KMS-11 (cell line): Measurements from ENCODE around the gene WDR72.

ENCODE experiments used
- H2AFZ ChIP-seq: fragments of 200-600 bp; sonication (generic); 2 replicates; pipeline ENCODE4 v1.6.1; 2016; ENCODE audit warnings: antibody characterized with exemption, mixed run types, low read depth
- H3K27ac ChIP-seq: fragments of 200-600 bp; sonication (generic); 2 replicates; pipeline ENCODE4 v1.6.1; 2016; ENCODE audit warnings: mild to moderate bottlenecking, mixed run types
- H3K27me3 ChIP-seq: fragments of 200-600 bp; sonication (generic); 2 replicates; pipeline ENCODE4 v1.6.1; 2017; ENCODE audit warnings: mild to moderate bottlenecking, low read depth, mixed run types, moderate library complexity; ENCODE audit not compliant: insufficient read depth
- H3K36me3 ChIP-seq: fragments of 200-600 bp; sonication (generic); 2 replicates; pipeline ENCODE4 v1.6.1; 2017; ENCODE audit warnings: mild to moderate bottlenecking, mixed run types; ENCODE audit not compliant: insufficient read depth
- H3K4me1 ChIP-seq: fragments of 200-600 bp; sonication (generic); 2 replicates; pipeline ENCODE4 v1.6.1; 2016; ENCODE audit warnings: mild to moderate bottlenecking, low read depth, mixed run types; ENCODE audit not compliant: poor library complexity, severe bottlenecking
- H3K4me2 ChIP-seq: fragments of 200-600 bp; sonication (generic); 2 replicates; pipeline ENCODE4 v1.7.0; 2016; ENCODE audit warnings: mild to moderate bottlenecking, mixed run types
- H3K4me3 ChIP-seq: fragments of 200-600 bp; sonication (generic); IDR thresholded peaks from 2 replicates; pipeline ENCODE4 v1.6.1; 2017; ENCODE audit warnings: low read depth, low read length, mixed read lengths; ENCODE audit not compliant: insufficient read depth
- H3K79me2 ChIP-seq: fragments of 200-600 bp; sonication (generic); 2 replicates; pipeline ENCODE4 v1.6.1; 2016; ENCODE audit warnings: low read depth, mixed run types; ENCODE audit not compliant: insufficient read depth
- H3K9ac ChIP-seq: fragments of 200-600 bp; sonication (generic); 2 replicates; pipeline ENCODE4 v1.6.1; 2016; ENCODE audit warnings: mild to moderate bottlenecking, mixed run types
- H4K20me1 ChIP-seq: fragments of 200-600 bp; sonication (generic); 2 replicates; pipeline ENCODE4 v1.6.1; 2016; ENCODE audit warnings: mild to moderate bottlenecking, mixed run types; ENCODE audit not compliant: insufficient read depth
- TF ChIP-seq, protein P1 (sequence below): fragments of 200-600 bp; sonication (generic); conservative IDR thresholded peaks from 2 replicates; pipeline ENCODE4 v1.6.1; 2017; ENCODE audit warnings: low read depth, mild to moderate bottlenecking, antibody characterized with exemption, low read length, moderate library complexity, mixed read lengths

Gene WDR72

DNA sequence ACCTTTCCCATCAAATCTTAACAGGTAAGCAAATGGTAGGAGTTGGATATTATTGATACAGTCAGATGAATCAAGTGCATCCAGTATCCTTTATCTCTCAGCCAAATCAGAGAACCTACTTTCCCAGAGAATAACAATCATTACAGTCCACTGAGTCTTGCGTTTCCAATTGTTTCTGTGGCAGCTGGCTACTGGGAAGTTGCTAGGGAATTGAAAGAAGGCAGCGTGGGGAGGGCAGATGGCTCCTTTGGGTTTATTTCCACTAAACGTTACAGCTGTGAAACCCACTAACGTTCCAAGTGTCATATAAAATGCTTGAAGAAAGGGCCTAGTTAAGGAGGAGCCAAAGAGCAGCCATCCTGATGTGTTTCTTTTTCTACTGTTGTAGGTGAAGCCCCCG is 78.4 kb downstream of the WDR72 start:
- no peak overlapping the region for H3K27ac ChIP-seq
- no peak overlapping the region for H3K4me2 ChIP-seq
- no peaks in the 10 kb centered on the region for H3K4me1 ChIP-seq
- no peak overlapping the region for H3K9ac ChIP-seq
- no peaks in the 10 kb centered on the region for H3K36me3 ChIP-seq
- TF ChIP-seq, protein P1, sequence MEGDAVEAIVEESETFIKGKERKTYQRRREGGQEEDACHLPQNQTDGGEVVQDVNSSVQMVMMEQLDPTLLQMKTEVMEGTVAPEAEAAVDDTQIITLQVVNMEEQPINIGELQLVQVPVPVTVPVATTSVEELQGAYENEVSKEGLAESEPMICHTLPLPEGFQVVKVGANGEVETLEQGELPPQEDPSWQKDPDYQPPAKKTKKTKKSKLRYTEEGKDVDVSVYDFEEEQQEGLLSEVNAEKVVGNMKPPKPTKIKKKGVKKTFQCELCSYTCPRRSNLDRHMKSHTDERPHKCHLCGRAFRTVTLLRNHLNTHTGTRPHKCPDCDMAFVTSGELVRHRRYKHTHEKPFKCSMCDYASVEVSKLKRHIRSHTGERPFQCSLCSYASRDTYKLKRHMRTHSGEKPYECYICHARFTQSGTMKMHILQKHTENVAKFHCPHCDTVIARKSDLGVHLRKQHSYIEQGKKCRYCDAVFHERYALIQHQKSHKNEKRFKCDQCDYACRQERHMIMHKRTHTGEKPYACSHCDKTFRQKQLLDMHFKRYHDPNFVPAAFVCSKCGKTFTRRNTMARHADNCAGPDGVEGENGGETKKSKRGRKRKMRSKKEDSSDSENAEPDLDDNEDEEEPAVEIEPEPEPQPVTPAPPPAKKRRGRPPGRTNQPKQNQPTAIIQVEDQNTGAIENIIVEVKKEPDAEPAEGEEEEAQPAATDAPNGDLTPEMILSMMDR: no peak
- H2AFZ ChIP-seq: no peak overlapping the region
- no peaks in the 10 kb centered on the region for H3K79me2 ChIP-seq
- no peaks in the 10 kb centered on the region for H3K27me3 ChIP-seq
- no peak overlapping the region for H3K4me3 ChIP-seq
- no peaks in the 10 kb centered on the region for H4K20me1 ChIP-seq

GRCh38 chr15:53675832-53676231 is 83.6 kb downstream of the WDR72 start:
- H3K27ac ChIP-seq: no peak overlapping the region
- no peaks in the 10 kb centered on the region for H3K79me2 ChIP-seq
- H3K4me1 ChIP-seq: no peaks in the 10 kb centered on the region
- H3K27me3 ChIP-seq: no peaks in the 10 kb centered on the region
- H3K4me2 ChIP-seq: no peak overlapping the region
- H4K20me1 ChIP-seq: no peaks in the 10 kb centered on the region
- H3K4me3 ChIP-seq: no peak overlapping the region
- no peaks in the 10 kb centered on the region for H3K36me3 ChIP-seq
- H2AFZ ChIP-seq: no peak overlapping the region
- H3K9ac ChIP-seq: no peak overlapping the region
- TF ChIP-seq, protein P1: no peak

GRCh38 chr15:53671545-53671944 is 87.9 kb downstream of the WDR72 start:
- TF ChIP-seq, protein P1: no peak
- no peaks in the 10 kb centered on the region for H3K4me1 ChIP-seq
- no peak overlapping the region for H3K27ac ChIP-seq

GRCh38 chr15:53670701-53671100 is 88.8 kb downstream of the WDR72 start:
- no peak overlapping the region for H3K4me2 ChIP-seq
- TF ChIP-seq, protein P1: no peak

More at GRCh38 chr15:53671545-53671944, 87.9 kb downstream of the WDR72 start:
- Histone ChIP-seq H3K27me3 (no peaks in the 10 kb centered on the region), H3K4me3 (no peak overlapping the region), H3K36me3 (no peaks in the 10 kb centered on the region), H4K20me1 (no peaks in the 10 kb centered on the region), H2AFZ (no peak overlapping the region), H3K4me2 (no peak overlapping the region), H3K79me2 (no peaks in the 10 kb centered on the region), H3K9ac (no peak overlapping the region)

GRCh38 chr15:53665930-53666329 is 93.5 kb downstream of the WDR72 start:
- Histone ChIP-seq H3K27me3 (no peaks in the 10 kb centered on the region), H3K4me1 (no peaks in the 10 kb centered on the region), H2AFZ (no peak overlapping the region), H3K27ac (no peak overlapping the region), H3K9ac (no peak overlapping the region), H3K4me2 (no peak overlapping the region), H4K20me1 (no peaks in the 10 kb centered on the region), H3K4me3 (no peak overlapping the region), H3K79me2 (no peaks in the 10 kb centered on the region), H3K36me3 (no peaks in the 10 kb centered on the region)
- TF ChIP-seq, protein P1: no peak

More at GRCh38 chr15:53670701-53671100, 88.8 kb downstream of the WDR72 start:
- Histone ChIP-seq H4K20me1 (no peaks in the 10 kb centered on the region), H3K4me1 (no peaks in the 10 kb centered on the region), H3K36me3 (no peaks in the 10 kb centered on the region), H3K27ac (no peak overlapping the region), H3K4me3 (no peak overlapping the region), H3K9ac (no peak overlapping the region), H3K79me2 (no peaks in the 10 kb centered on the region), H3K27me3 (no peaks in the 10 kb centered on the region), H2AFZ (no peak overlapping the region)
